Lung microvascular endothelial cell (primary cell): ENCODE results near the gene OR10K2. TPM values are rescaled to one million over a fixed set of nuclear protein-coding genes. Genes with fewer than 3 reads are reported as not detected.
A peak's percentile ranks its signal among the peaks of the same experiment; 100 is the strongest.
"Not testable (repeated sequence)": the region's sequence is repeated elsewhere in the genome, so short reads cannot be mapped to it uniquely, and the experiment has no call there.

ENCODE experiments used
- DNase-seq, 2 donors: peaks; one replicate each; pipeline versions ENCODE4 v3.0.0 to v3.0.0-alpha.2; 2010; ENCODE audit warnings: low read depth in 2 of 2
- total RNA-seq: library from RNA; depleted of rRNA; stranded (reverse); fragments of >200 nt; gene quantifications from 2 replicates; pipeline ENCODE4 v1.2.1, GENCODE V29; 2014

OR10K2 gene
- not detected in 2 replicates for total RNA-seq

DNA sequence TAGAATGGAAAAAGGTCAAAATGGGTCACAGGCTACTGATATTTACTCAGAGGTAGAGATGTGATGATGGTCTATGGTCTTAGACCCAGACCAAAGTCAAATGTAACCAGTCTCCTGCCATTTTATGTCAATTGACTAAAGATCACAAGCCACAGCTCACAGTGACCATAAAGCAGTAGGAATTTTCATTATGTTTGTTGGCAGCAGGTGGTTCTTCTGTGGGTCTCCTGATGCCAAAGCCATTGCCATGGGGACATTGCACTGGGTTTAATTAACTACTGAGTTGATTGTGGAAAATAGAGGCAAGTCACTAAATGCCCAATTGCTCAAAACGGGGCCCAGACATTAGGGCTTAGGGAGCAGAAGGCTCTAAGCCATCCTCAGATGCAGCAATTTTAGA lies at the start of gene OR10K2:
Gene OR10K2 (minus strand): TSS at position 101 of the 400 bp plus-strand sequence. CDS start 5,371 bp downstream, outside the sequence.
- no peak for DNase-seq

- DNase-seq, result no peak
Measured at GRCh38 chr1:158471920-158472319, 45.9 kb upstream of the OR10K2 start, which contains the start of gene OR10R2. OR10R2 (plus strand) TSS chr1:158472220; CDS start chr1:158472326, 106 bp downstream.

DNA sequence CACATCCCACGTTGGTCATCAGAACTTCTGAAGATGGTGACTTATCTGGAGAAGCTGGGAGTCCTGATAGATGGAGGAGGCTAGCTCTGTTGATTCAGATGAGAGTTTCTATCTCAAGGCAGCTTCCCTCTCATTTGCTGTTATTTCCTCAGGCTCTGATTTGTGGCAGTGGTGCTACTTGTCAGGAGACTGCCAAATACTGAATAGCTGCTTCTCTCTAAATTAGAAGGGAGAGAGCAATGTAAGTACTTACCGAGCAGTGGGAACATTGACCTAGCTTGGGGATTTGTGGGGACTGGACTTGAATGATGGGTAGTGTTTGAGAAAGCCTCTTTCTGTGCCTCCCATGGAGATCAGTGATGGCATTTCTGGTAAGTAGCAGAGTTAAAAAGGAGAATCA lies 35.5 kb upstream of the OR10K2 start, which contains the start of gene OR10K1:
Gene OR10K1 (plus strand): TSS at position 301 of the 400 bp plus-strand sequence. CDS start 3,728 bp downstream, outside the sequence.
- no peak for DNase-seq

DNA sequence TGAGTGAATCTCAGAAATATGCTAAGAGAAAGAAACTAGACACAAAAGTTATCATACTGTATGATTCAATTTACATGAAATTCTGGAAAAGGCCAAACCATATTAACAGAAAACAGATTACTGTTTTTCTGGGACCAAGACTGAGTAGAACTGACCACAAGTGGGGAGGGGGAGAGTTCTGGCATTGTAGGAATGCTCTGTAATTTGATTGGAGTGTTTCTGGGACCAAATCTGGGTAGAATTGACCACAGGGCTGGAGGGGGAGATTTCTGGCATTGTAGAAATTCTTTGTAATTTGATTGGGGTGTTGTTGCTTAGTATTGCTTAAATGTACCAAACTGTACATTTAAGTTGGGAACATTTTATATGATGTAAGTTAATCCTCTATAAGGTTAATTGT lies 32.2 kb upstream of the OR10K2 start:
- no peak for DNase-seq

DNA sequence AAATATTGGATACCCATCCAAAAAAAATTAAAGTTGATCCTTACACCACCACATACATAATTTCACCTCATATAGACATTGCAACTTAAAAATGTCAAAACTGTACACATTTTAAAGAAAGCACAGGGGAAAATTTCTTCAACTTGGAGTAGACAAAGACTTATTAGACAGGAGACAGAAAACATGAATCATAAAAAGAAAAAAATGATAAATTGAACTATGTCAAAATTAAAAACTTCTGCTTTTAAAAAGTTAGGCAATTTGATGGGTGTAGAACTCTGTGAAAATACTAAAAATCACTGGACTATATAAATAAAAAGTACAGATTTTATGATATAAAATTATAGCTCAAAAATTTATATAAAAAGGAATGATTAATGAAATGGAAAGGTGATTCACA lies 31.2 kb upstream of the OR10K2 start:
- no peak for DNase-seq

GRCh38 chr1:158454537-158454936 lies 28.5 kb upstream of the OR10K2 start:
- no peak for DNase-seq

DNA sequence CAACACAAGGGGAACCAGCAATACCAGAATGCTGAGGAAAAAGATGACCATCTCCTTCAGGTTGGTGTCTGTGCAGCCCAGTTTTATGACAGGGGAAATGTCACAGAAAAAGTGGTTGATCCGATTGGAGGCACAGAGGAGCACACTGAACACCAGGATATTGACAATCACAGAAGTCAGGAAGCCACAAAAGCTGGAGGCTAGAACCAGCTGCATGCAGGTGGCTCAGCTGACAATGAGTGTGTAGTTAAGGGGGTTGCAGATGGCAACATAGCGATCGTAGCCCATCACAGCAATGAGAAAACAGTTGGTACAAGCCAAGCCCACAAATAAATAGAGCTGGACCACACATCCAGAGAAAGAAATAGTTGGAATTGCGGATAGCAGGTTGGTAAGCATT lies 19.3 kb upstream of the OR10K2 start:
- DNase-seq, result no peak

- DNase-seq, result no peak
Measured at GRCh38 chr1:158434741-158435140, 8.7 kb upstream of the OR10K2 start.

DNA sequence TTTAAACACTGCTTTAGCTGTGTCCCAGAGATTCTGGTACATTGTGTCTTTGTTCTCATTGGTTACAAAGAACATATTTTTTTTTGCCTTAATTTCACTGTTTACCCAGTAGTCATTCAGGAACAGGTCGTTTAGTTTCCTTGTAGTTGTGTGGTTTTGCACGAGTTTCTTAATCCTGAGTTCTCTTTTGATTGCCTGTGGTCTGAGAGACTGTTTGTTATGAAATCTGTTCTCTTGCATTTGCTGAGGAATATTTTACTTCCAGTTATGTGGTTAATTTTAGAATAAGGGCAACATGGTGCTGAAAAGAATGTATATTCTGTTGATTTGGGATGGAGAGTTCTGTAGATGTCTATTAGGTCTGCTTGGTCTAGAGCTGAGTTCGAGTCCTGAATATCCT lies 4.1 kb upstream of the OR10K2 start:
- DNase-seq, result not testable (repeated sequence)

- no peak for DNase-seq
Measured at GRCh38 chr1:158425027-158425426, 1.0 kb downstream of the OR10K2 start.

- DNase-seq, result no peak
Measured at GRCh38 chr1:158422212-158422611, 3.8 kb downstream of the OR10K2 start.

DNA sequence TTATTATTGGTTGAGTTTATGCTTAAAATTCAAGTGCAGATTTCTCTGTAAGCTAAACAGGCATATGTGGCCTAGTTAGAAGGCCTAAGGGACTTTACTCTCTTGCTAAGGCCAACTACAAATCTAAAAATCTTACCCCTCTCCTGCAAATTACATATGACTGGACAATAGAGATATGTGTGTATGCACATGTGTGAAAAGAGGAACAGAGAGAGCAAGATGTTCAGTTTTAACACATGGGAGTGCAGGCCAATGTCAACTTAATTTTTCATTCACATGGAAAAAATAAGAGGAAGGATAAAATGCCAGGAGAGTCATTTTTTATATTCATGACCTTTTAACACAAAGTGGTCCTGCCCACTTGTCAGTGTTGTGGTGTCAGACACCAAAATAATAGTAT lies 8.5 kb downstream of the OR10K2 start:
- DNase-seq, result peak in 1 of 2 donors; percentile 14

DNA sequence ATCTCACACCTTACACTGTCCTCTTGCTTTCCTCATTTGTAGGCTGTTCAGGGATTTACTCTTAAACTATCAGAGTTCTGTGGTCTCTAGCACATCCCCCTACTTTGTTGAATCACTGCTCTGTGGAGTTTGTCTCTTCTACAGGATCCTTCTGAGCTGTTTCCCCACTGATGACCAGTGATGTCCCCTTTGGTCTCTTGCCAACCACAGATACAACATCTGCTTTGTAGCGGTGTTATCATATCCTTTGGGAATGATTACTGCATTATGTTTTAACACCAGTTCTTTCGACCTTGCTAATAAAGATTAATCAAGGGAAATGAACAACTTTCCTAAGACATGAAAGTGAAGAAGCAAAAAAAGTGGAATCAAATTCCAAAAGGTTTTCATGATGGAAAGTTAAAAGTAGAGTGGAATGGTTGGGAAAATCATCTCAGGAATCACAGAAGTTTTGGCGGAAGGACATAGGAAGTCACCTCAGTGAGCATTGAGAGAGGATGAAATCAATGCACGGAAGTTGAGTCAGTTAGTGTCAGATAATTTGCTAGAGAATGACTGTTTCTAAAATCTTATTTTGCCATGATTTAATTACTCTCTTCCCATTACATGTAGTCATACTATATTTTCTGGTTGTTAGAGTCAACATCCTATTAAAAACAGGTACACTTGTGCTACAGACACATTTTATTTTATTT lies 11.2 kb downstream of the OR10K2 start:
- peak in 1 of 2 donors; percentile 76 for DNase-seq

DNA sequence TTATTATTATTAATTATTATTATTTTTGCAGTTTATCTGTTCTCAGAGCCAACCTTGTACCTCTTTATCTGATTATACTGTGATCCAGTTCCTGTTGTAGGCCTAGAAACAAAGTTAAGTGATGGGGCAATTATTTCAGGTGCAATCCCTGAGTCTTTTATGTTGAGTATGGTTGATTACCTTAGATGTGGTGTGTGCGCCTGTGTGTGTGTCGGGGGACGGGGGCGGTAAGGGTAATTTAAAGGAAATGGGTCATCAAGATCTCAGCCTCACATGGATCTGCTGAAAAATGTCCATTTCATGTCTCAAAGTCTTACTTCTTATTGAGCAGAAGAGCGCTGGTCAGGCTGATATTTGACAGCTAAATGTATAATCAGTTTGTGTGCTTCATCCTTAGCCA lies 18.9 kb downstream of the OR10K2 start:
- DNase-seq, result no peak

DNA sequence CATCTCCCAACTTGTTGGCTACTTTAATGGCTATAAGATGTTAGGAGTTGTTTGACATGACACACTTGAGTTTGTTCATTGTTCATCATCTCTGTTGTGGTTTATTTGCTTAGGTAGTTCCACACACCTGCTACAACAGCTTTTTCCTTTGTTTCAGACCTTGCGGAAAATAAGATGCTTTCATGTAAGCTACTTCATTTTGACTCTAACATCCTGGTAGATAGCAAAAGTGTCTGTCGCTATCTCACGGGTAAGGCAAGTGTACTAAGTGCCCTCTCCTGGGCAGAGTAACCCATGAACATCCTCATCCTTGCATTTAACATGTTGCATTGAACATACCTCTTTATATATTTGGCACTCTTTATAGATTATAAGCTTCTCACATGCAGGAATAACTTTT lies 25.2 kb downstream of the OR10K2 start:
- DNase-seq, result no peak

DNA sequence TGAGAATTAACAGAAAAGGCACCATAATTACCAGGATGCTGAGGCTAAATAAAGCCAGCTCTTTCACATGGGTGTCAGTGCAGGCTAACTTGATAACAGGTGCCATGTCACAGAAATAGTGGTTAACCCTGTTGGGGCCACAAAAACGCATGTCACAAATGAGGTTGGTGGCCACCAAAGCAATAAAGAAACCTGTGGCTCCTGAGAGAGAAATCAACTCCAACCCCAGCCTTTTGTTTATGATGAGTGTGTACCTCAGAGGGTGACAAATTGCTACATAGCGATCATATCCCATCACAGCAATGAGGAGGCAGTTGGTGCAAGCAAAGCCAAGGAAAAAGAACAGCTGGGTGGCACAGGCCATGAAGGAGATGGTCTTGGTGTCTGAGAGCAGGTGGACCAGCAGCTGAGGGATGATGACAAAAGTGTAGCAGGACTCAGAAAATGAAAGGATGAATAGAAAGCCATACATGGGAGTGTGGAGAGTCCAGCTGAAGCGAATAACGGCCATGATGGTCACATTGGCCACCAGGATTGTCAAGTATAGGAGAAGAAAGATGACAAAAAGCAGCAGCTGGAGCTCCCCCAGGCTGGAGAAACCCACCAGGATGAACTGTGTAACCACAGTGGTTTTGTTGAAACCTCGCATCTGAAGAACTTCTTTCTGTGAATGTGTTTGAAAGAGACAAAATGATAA lies 27.1 kb downstream of the OR10K2 start, which contains the start of gene OR10T2:
Gene OR10T2 (minus strand): TSS at position 649 of the 697 bp plus-strand sequence. CDS start 0 bp downstream, at position 649.
- DNase-seq, result no peak

- DNase-seq, result no peak
Measured at GRCh38 chr1:158396646-158397045, 29.4 kb downstream of the OR10K2 start.

- DNase-seq, result no peak
Measured at GRCh38 chr1:158393476-158393875, 32.6 kb downstream of the OR10K2 start.

DNA sequence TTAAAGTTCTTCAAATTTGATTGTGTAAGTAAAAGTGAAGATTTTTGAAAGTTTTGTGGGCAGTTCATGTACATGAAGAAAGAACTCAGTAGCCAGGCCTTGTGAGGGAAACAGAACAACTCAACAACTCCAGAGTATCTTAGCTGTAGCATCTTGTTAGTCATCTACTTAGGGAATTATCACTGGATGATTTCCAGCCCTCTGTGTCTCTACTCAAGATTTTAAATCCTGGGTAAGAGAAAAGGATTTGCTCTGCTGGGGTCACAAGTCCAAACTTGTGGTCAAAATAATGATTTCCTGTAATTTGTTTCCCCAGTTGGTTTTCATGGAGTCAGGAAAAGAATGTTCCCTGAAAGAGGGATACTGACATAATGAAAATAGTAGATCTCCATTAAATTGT lies 34.9 kb downstream of the OR10K2 start:
- DNase-seq, result no peak

GRCh38 chr1:158390331-158390730 lies 35.7 kb downstream of the OR10K2 start:
- no peak for DNase-seq

DNA sequence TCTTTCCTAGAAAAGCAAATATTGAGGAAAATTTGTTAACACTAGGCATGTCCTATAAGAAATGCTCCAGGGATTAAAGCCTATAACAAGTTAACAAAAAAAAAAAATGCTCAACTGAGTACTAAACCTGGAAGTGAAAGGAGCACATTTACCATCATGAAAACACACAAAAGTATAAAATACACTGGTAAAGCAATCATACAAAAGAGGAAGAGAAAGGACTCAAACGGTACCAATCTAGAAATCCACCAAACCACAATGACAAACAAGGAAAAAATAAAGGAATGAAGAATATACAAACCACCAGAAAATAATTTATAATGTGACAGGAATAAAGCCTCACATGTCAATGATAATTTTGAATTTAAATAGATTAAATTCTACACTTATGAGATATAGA lies 51.2 kb downstream of the OR10K2 start:
- DNase-seq, result no peak

DNA sequence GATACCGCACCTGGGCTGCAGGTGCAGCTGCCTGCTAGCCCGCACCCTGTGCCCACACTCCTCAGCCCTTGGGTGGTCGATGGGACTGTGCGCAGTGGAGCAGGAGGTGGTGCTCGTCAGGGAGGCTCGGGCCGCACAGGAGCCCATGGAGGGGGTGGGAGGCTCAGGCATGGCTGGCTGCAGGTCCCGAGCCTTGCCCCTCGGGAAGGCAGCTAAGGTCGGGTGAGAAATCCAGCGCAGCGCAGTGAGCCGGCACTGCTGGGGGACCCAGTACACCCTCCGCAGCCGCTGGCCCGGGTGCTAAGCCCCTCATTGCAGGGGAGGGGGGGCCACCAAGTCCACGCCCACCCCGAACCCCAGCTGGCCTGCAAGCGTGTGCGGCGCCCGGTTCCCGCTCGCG lies 51.9 kb downstream of the OR10K2 start:
- DNase-seq, result not testable (repeated sequence)
